ENCODE results near the gene PRLR.

The PRLR gene

GRCh38 chr5:35012796-35013195 is 217.5 kb downstream of the PRLR start:
- TF ChIP-seq OSR1 (CRISPR knock-in tag; IDR thresholded peaks at IDR 0.05) (no peak), TSHZ2 (CRISPR knock-in tag; IDR thresholded peaks at IDR 0.05) (no peak), RARB (CRISPR knock-in tag; IDR thresholded peaks at IDR 0.05) (no peak), ZFP3 (CRISPR knock-in tag; IDR thresholded peaks at IDR 0.05) (no peak), SNAI2 (CRISPR knock-in tag; IDR thresholded peaks at IDR 0.05) (no peak), ZC3H10 (CRISPR knock-in tag; IDR thresholded peaks at IDR 0.05) (no peak)
- ATAC-seq: no peak

DNA sequence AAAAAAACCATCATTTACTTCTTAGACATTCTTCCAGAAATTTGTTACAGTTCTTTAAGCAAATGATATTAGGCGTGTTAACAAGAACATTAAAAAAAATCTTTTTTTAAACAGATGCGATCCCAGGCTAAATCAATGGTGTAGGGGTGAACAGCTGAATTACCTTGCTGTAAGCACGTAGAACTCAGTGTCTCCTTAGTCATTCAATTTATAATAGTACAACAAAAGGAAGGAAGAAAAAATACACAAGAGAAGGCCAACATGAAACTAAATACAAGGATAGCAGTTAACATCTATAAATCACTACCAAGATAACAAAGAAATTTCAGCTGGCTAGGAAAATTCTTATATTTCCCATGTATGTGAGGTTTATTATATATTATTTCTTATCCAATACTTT is 217.9 kb downstream of the PRLR start:
- ATAC-seq: no peak
- TF ChIP-seq ARNTL (CRISPR knock-in tag; IDR thresholded peaks at IDR 0.05; ENCODE audit: borderline replicate concordance, low read depth) (no peak), ZNF565 (CRISPR knock-in tag; conservative IDR thresholded peaks at IDR 0.05; ENCODE audit: low read depth) (no peak), BACH2 (CRISPR knock-in tag; IDR thresholded peaks at IDR 0.05; ENCODE audit: borderline replicate concordance) (no peak), ZFP30 (CRISPR knock-in tag; IDR thresholded peaks at IDR 0.05) (no peak), SNAI2 (CRISPR knock-in tag; IDR thresholded peaks at IDR 0.05) (no peak), TCF4 (CRISPR knock-in tag; IDR thresholded peaks at IDR 0.05; ENCODE audit: borderline replicate concordance) (no peak), CSDC2 (CRISPR knock-in tag; IDR thresholded peaks at IDR 0.05) (no peak), TOX (CRISPR knock-in tag; IDR thresholded peaks at IDR 0.05; ENCODE audit: borderline replicate concordance) (no peak), ZC3H10 (CRISPR knock-in tag; IDR thresholded peaks at IDR 0.05) (no peak), RARB (CRISPR knock-in tag; IDR thresholded peaks at IDR 0.05) (no peak), ZNF8 (CRISPR knock-in tag; IDR thresholded peaks at IDR 0.05) (no peak), GLIS3 (CRISPR knock-in tag; IDR thresholded peaks at IDR 0.05) (no peak), ISL1 (CRISPR knock-in tag; IDR thresholded peaks at IDR 0.05) (no peak), ZNF70 (CRISPR knock-in tag; IDR thresholded peaks at IDR 0.05) (no peak), OSR1 (CRISPR knock-in tag; IDR thresholded peaks at IDR 0.05) (no peak), POU6F1 (CRISPR knock-in tag; IDR thresholded peaks at IDR 0.05; ENCODE audit: borderline replicate concordance, low read depth) (no peak), PPARA (CRISPR knock-in tag; IDR thresholded peaks at IDR 0.05; ENCODE audit: borderline replicate concordance) (no peak)
- TF ChIP-seq, protein P1, sequence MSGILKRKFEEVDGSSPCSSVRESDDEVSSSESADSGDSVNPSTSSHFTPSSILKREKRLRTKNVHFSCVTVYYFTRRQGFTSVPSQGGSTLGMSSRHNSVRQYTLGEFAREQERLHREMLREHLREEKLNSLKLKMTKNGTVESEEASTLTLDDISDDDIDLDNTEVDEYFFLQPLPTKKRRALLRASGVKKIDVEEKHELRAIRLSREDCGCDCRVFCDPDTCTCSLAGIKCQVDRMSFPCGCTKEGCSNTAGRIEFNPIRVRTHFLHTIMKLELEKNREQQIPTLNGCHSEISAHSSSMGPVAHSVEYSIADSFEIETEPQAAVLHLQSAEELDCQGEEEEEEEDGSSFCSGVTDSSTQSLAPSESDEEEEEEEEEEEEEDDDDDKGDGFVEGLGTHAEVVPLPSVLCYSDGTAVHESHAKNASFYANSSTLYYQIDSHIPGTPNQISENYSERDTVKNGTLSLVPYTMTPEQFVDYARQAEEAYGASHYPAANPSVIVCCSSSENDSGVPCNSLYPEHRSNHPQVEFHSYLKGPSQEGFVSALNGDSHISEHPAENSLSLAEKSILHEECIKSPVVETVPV (CRISPR knock-in tag; IDR thresholded peaks at IDR 0.05): no peak
- TF ChIP-seq, protein P2, sequence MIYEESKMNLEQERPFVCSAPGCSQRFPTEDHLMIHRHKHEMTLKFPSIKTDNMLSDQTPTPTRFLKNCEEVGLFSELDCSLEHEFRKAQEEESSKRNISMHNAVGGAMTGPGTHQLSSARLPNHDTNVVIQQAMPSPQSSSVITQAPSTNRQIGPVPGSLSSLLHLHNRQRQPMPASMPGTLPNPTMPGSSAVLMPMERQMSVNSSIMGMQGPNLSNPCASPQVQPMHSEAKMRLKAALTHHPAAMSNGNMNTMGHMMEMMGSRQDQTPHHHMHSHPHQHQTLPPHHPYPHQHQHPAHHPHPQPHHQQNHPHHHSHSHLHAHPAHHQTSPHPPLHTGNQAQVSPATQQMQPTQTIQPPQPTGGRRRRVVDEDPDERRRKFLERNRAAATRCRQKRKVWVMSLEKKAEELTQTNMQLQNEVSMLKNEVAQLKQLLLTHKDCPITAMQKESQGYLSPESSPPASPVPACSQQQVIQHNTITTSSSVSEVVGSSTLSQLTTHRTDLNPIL (CRISPR knock-in tag; IDR thresholded peaks at IDR 0.05; ENCODE audit: low read depth): no peak
- TF ChIP-seq, protein P3, sequence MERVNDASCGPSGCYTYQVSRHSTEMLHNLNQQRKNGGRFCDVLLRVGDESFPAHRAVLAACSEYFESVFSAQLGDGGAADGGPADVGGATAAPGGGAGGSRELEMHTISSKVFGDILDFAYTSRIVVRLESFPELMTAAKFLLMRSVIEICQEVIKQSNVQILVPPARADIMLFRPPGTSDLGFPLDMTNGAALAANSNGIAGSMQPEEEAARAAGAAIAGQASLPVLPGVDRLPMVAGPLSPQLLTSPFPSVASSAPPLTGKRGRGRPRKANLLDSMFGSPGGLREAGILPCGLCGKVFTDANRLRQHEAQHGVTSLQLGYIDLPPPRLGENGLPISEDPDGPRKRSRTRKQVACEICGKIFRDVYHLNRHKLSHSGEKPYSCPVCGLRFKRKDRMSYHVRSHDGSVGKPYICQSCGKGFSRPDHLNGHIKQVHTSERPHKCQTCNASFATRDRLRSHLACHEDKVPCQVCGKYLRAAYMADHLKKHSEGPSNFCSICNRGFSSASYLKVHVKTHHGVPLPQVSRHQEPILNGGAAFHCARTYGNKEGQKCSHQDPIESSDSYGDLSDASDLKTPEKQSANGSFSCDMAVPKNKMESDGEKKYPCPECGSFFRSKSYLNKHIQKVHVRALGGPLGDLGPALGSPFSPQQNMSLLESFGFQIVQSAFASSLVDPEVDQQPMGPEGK (CRISPR knock-in tag; IDR thresholded peaks at IDR 0.05; ENCODE audit: borderline replicate concordance): no peak

DNA sequence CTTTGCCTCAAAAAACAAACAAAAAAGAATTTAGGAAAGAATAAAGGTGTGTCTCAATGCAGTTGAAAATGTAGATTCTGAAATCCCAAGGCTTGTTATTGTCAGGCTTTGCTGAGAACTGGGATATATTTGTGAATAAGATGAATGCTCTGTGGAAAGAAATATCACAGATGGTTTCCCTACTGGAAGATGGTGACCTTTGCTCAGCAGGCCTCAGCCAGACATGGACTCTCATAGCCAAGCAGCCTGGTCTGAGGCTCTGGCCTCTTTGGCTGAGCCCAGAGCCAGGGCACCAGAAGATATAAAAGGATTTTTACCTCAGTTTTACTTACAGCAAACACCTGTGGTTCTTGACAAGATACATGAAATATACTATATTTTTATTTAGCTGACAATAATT is 219.6 kb downstream of the PRLR start:
- TF ChIP-seq SNAI2 (CRISPR knock-in tag; IDR thresholded peaks at IDR 0.05): no peak
- no peak for TF ChIP-seq ZC3H10 (CRISPR knock-in tag; IDR thresholded peaks at IDR 0.05)
- no peak for TF ChIP-seq POU6F1 (CRISPR knock-in tag; IDR thresholded peaks at IDR 0.05; ENCODE audit: borderline replicate concordance, low read depth)
- no peak for TF ChIP-seq TCF4 (CRISPR knock-in tag; IDR thresholded peaks at IDR 0.05; ENCODE audit: borderline replicate concordance)
- TF ChIP-seq RARB (CRISPR knock-in tag; IDR thresholded peaks at IDR 0.05): no peak
- TF ChIP-seq, protein P2 (CRISPR knock-in tag; IDR thresholded peaks at IDR 0.05; ENCODE audit: low read depth): no peak
- no peak for TF ChIP-seq ZFP3 (CRISPR knock-in tag; IDR thresholded peaks at IDR 0.05)
- TF ChIP-seq, protein P1 (CRISPR knock-in tag; IDR thresholded peaks at IDR 0.05): no peak
- TF ChIP-seq TOX (CRISPR knock-in tag; IDR thresholded peaks at IDR 0.05; ENCODE audit: borderline replicate concordance): no peak
- no peak for TF ChIP-seq ZNF565 (CRISPR knock-in tag; conservative IDR thresholded peaks at IDR 0.05; ENCODE audit: low read depth)
- no peak for TF ChIP-seq OSR1 (CRISPR knock-in tag; IDR thresholded peaks at IDR 0.05)
- TF ChIP-seq ZFP30 (CRISPR knock-in tag; IDR thresholded peaks at IDR 0.05): no peak
- ATAC-seq: no peak

Measured in SK-N-SH treated with all-trans-retinoic acid at 6 μM for 48 hours (cell line).